ENCODE results near the gene SAP30BP.

DNA sequence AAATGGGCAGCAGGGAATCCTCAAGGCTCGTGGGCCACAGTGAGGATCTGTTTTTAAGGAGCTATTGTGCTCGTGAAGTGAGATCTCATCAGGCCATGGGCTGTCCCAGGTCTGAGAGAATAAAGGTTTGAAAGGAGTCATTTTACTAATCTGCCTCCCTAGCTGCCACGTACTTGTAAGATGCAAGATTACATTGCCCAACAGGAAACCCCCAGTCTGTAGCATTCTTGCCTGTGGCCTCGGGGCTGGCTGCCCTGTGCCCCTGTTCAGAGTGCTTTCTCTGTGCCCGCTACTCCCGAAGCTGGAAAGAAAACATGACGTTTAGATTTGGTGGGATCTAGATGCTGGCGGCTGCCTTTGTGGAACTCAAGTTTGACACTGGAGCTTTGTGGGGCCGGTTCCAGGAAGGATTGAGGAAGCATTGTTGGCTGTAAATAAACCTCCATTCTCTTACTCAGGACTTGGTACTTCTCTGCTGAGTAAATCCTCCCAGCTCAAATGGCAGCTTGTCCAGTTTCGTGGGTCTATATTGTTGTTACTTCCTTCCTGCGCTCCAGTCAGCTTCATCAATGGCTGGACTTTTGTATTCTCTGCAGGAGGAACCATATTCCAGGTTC lies 21.2 kb downstream of the SAP30BP start:
- TF ChIP-seq, protein P1, sequence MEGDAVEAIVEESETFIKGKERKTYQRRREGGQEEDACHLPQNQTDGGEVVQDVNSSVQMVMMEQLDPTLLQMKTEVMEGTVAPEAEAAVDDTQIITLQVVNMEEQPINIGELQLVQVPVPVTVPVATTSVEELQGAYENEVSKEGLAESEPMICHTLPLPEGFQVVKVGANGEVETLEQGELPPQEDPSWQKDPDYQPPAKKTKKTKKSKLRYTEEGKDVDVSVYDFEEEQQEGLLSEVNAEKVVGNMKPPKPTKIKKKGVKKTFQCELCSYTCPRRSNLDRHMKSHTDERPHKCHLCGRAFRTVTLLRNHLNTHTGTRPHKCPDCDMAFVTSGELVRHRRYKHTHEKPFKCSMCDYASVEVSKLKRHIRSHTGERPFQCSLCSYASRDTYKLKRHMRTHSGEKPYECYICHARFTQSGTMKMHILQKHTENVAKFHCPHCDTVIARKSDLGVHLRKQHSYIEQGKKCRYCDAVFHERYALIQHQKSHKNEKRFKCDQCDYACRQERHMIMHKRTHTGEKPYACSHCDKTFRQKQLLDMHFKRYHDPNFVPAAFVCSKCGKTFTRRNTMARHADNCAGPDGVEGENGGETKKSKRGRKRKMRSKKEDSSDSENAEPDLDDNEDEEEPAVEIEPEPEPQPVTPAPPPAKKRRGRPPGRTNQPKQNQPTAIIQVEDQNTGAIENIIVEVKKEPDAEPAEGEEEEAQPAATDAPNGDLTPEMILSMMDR (IDR thresholded peaks at IDR 0.05), result no peak
- no peak for TF ChIP-seq EZH2 (IDR thresholded peaks at IDR 0.05; ENCODE audit: borderline replicate concordance, insufficient read depth, low read depth, low read length, poor library complexity, severe bottlenecking)
